ENCODE data around the gene ENTPD7.

- TF ChIP-seq EP300 (IDR thresholded peaks at IDR 0.05) (no peak), CTCF (IDR thresholded peaks at IDR 0.05) (no peak), POLR2A (IDR thresholded peaks at IDR 0.05) (no peak)
Observed at GRCh38 chr10:99667108-99667751, 7.9 kb downstream of the ENTPD7 start.
